Measurements from ENCODE around the gene IL12B.

The IL12B gene

GRCh38 chr5:159319363-159319762 lies 10.9 kb downstream of the IL12B start:
- Histone ChIP-seq H3K4me3 (ENCODE audit: low read depth, low read length) (no peak overlapping the region), H4K8ac (ENCODE audit: low read depth, low read length) (no peak overlapping the region), H3K79me2 (ENCODE audit: control insufficient read depth, insufficient read depth, low read length, poor library complexity) (no peaks in the 10 kb centered on the region), H2BK12ac (ENCODE audit: low read length) (no peak overlapping the region), H3K4ac (ENCODE audit: low read depth, low read length) (no peak overlapping the region), H3K79me1 (ENCODE audit: low read length) (no peaks in the 10 kb centered on the region), H4K12ac (ENCODE audit: low read depth, low read length) (no peak overlapping the region), H2AK5ac (ENCODE audit: low read length) (no peak overlapping the region), H3K23ac (ENCODE audit: low read length) (no peak overlapping the region), H3K9me3 (ENCODE audit: insufficient read depth, low read depth, low read length) (peaks cover 2% of the 10 kb centered on the region), H3K27ac (ENCODE audit: low read depth, low read length) (no peak overlapping the region), H3K14ac (ENCODE audit: low read length) (no peak overlapping the region), H3K9ac (ENCODE audit: low read length) (no peak overlapping the region), H2AFZ (ENCODE audit: insufficient read depth, low read length, poor library complexity) (no peak overlapping the region), H3K4me1 (ENCODE audit: control insufficient read depth in 1 of 2, insufficient read depth in 2 of 2, low read length in 2 of 2) (no peaks in the 10 kb centered on the region), H2BK120ac (ENCODE audit: insufficient read depth, low read length, poor library complexity) (no peak overlapping the region), H2BK5ac (ENCODE audit: low read depth, low read length, poor library complexity) (no peak overlapping the region), H4K91ac (ENCODE audit: low read depth, low read length) (no peak overlapping the region), H3K18ac (ENCODE audit: low read length) (no peak overlapping the region), H3K36me3 (ENCODE audit: control insufficient read depth in 1 of 2, insufficient read depth in 2 of 2, low read length in 2 of 2) (no peaks in the 10 kb centered on the region), H3K27me3 (ENCODE audit: insufficient read depth, low read length) (no peaks in the 10 kb centered on the region), H3K4me2 (ENCODE audit: low read length) (no peak overlapping the region)
- DNase-seq = no peak
- no CpG with 5 or more reads among the region's 3 CpGs for WGBS (ENCODE audit: extremely low coverage, insufficient coverage, insufficient read length)

GRCh38 chr5:159318448-159318847 lies 11.8 kb downstream of the IL12B start:
- Histone ChIP-seq H2BK5ac (ENCODE audit: low read depth, low read length, poor library complexity) (no peak overlapping the region), H3K9ac (ENCODE audit: low read length) (no peak overlapping the region), H2AK5ac (ENCODE audit: low read length) (no peak overlapping the region), H3K79me1 (ENCODE audit: low read length) (no peaks in the 10 kb centered on the region), H3K4me1 (ENCODE audit: control insufficient read depth in 1 of 2, insufficient read depth in 2 of 2, low read length in 2 of 2) (no peaks in the 10 kb centered on the region), H2AFZ (ENCODE audit: insufficient read depth, low read length, poor library complexity) (no peak overlapping the region), H4K91ac (ENCODE audit: low read depth, low read length) (no peak overlapping the region), H3K27me3 (ENCODE audit: insufficient read depth, low read length) (no peaks in the 10 kb centered on the region), H3K14ac (ENCODE audit: low read length) (no peak overlapping the region), H4K12ac (ENCODE audit: low read depth, low read length) (no peak overlapping the region), H3K18ac (ENCODE audit: low read length) (no peak overlapping the region), H2BK12ac (ENCODE audit: low read length) (no peak overlapping the region), H3K4me2 (ENCODE audit: low read length) (no peak overlapping the region), H3K9me3 (ENCODE audit: insufficient read depth, low read depth, low read length) (peaks cover 2% of the 10 kb centered on the region), H3K27ac (ENCODE audit: low read depth, low read length) (no peak overlapping the region), H2BK120ac (ENCODE audit: insufficient read depth, low read length, poor library complexity) (no peak overlapping the region), H3K79me2 (ENCODE audit: control insufficient read depth, insufficient read depth, low read length, poor library complexity) (no peaks in the 10 kb centered on the region), H3K4ac (ENCODE audit: low read depth, low read length) (no peak overlapping the region), H4K8ac (ENCODE audit: low read depth, low read length) (no peak overlapping the region), H3K23ac (ENCODE audit: low read length) (no peak overlapping the region), H3K4me3 (ENCODE audit: low read depth, low read length) (no peak overlapping the region), H3K36me3 (ENCODE audit: control insufficient read depth in 1 of 2, insufficient read depth in 2 of 2, low read length in 2 of 2) (no peaks in the 10 kb centered on the region)
- no peak for DNase-seq
- no CpG with 5 or more reads among the region's 4 CpGs for WGBS (ENCODE audit: extremely low coverage, insufficient coverage, insufficient read length)

- no CpG with 5 or more reads among the region's 2 CpGs for WGBS (ENCODE audit: extremely low coverage, insufficient coverage, insufficient read length)
- DNase-seq = no peak
- no peak overlapping the region for H2BK120ac ChIP-seq (ENCODE audit: insufficient read depth, low read length, poor library complexity)
- peaks cover 2% of the 10 kb centered on the region for H3K9me3 ChIP-seq (ENCODE audit: insufficient read depth, low read depth, low read length)
- H2BK5ac ChIP-seq (ENCODE audit: low read depth, low read length, poor library complexity) = no peak overlapping the region
- no peak overlapping the region for H3K4me3 ChIP-seq (ENCODE audit: low read depth, low read length)
- no peak overlapping the region for H4K8ac ChIP-seq (ENCODE audit: low read depth, low read length)
- H4K91ac ChIP-seq (ENCODE audit: low read depth, low read length) = no peak overlapping the region
- H3K4ac ChIP-seq (ENCODE audit: low read depth, low read length) = no peak overlapping the region
- H3K27me3 ChIP-seq (ENCODE audit: insufficient read depth, low read length) = no peaks in the 10 kb centered on the region
- no peak overlapping the region for H2AK5ac ChIP-seq (ENCODE audit: low read length)
- H3K79me2 ChIP-seq (ENCODE audit: control insufficient read depth, insufficient read depth, low read length, poor library complexity) = no peaks in the 10 kb centered on the region
- no peak overlapping the region for H3K9ac ChIP-seq (ENCODE audit: low read length)
- H3K4me2 ChIP-seq (ENCODE audit: low read length) = no peak overlapping the region
- H3K27ac ChIP-seq (ENCODE audit: low read depth, low read length) = no peak overlapping the region
- no peaks in the 10 kb centered on the region for H3K79me1 ChIP-seq (ENCODE audit: low read length)
- no peaks in the 10 kb centered on the region for H3K4me1 ChIP-seq (ENCODE audit: control insufficient read depth in 1 of 2, insufficient read depth in 2 of 2, low read length in 2 of 2)
- no peaks in the 10 kb centered on the region for H3K36me3 ChIP-seq (ENCODE audit: control insufficient read depth in 1 of 2, insufficient read depth in 2 of 2, low read length in 2 of 2)
- no peak overlapping the region for H2BK12ac ChIP-seq (ENCODE audit: low read length)
- H2AFZ ChIP-seq (ENCODE audit: insufficient read depth, low read length, poor library complexity) = no peak overlapping the region
- no peak overlapping the region for H3K18ac ChIP-seq (ENCODE audit: low read length)
- no peak overlapping the region for H3K14ac ChIP-seq (ENCODE audit: low read length)
- H4K12ac ChIP-seq (ENCODE audit: low read depth, low read length) = no peak overlapping the region
- no peak overlapping the region for H3K23ac ChIP-seq (ENCODE audit: low read length)
Observed at GRCh38 chr5:159317849-159318248, 12.4 kb downstream of the IL12B start.

GRCh38 chr5:159316519-159317383 lies 13.5 kb downstream of the IL12B start:
- no peak overlapping the region for H2AFZ ChIP-seq (ENCODE audit: insufficient read depth, low read length, poor library complexity)
- no peak overlapping the region for H3K18ac ChIP-seq (ENCODE audit: low read length)
- H2BK12ac ChIP-seq (ENCODE audit: low read length) = no peak overlapping the region
- no peak overlapping the region for H2BK5ac ChIP-seq (ENCODE audit: low read depth, low read length, poor library complexity)
- H2BK120ac ChIP-seq (ENCODE audit: insufficient read depth, low read length, poor library complexity) = no peak overlapping the region
- H3K23ac ChIP-seq (ENCODE audit: low read length) = no peak overlapping the region
- no peaks in the 10 kb centered on the region for H3K79me2 ChIP-seq (ENCODE audit: control insufficient read depth, insufficient read depth, low read length, poor library complexity)
- H3K14ac ChIP-seq (ENCODE audit: low read length) = no peak overlapping the region
- WGBS (ENCODE audit: extremely low coverage, insufficient coverage, insufficient read length) = no CpG with 5 or more reads among the region's 9 CpGs
- H3K9me3 ChIP-seq (ENCODE audit: insufficient read depth, low read depth, low read length) = peaks cover 2% of the 10 kb centered on the region
- no peak overlapping the region for H3K9ac ChIP-seq (ENCODE audit: low read length)
- H3K27me3 ChIP-seq (ENCODE audit: insufficient read depth, low read length) = no peaks in the 10 kb centered on the region
- peak in 1 of 2 donors; percentile 55 for DNase-seq
- no peak overlapping the region for H3K4me3 ChIP-seq (ENCODE audit: low read depth, low read length)
- no peak overlapping the region for H2AK5ac ChIP-seq (ENCODE audit: low read length)
- no peaks in the 10 kb centered on the region for H3K79me1 ChIP-seq (ENCODE audit: low read length)
- no peak overlapping the region for H3K4me2 ChIP-seq (ENCODE audit: low read length)
- no peaks in the 10 kb centered on the region for H3K36me3 ChIP-seq (ENCODE audit: control insufficient read depth in 1 of 2, insufficient read depth in 2 of 2, low read length in 2 of 2)
- H4K12ac ChIP-seq (ENCODE audit: low read depth, low read length) = no peak overlapping the region
- no peaks in the 10 kb centered on the region for H3K4me1 ChIP-seq (ENCODE audit: control insufficient read depth in 1 of 2, insufficient read depth in 2 of 2, low read length in 2 of 2)
- H4K8ac ChIP-seq (ENCODE audit: low read depth, low read length) = no peak overlapping the region
- H4K91ac ChIP-seq (ENCODE audit: low read depth, low read length) = no peak overlapping the region
- no peak overlapping the region for H3K27ac ChIP-seq (ENCODE audit: low read depth, low read length)
- no peak overlapping the region for H3K4ac ChIP-seq (ENCODE audit: low read depth, low read length)

All from trophoblast cell (in vitro differentiated cells and primary cell).